Large intestine (tissue), 3 donors: ENCODE data around the gene KPNA6. TPM values are rescaled to one million over a fixed set of nuclear protein-coding genes. Genes with fewer than 3 reads are reported as not detected.
"Not testable (repeated sequence)": the region's sequence is repeated elsewhere in the genome, so short reads cannot be mapped to it uniquely, and the experiment has no call there.

Experiments
- DNase-seq, 2 donors: peaks; one replicate each; pipeline versions ENCODE4 v3.0.0 to v3.0.0-alpha.2; 2013
- H3K27ac ChIP-seq: one replicate; pipeline ENCODE4 v1.5.1; 2013; ENCODE audit warnings: low read length
- H3K27me3 ChIP-seq: 2 replicates; pipeline ENCODE4 v1.6.1; 2013; ENCODE audit warnings: low read length; ENCODE audit not compliant: control insufficient read depth, insufficient read depth
- H3K36me3 ChIP-seq: 2 replicates; pipeline ENCODE4 v1.6.1; 2013; ENCODE audit warnings: low read length; ENCODE audit not compliant: control insufficient read depth, insufficient read depth
- H3K4me1 ChIP-seq: one replicate; pipeline ENCODE4 v1.6.1; 2013; ENCODE audit warnings: low read length; ENCODE audit not compliant: control insufficient read depth, insufficient read depth
- H3K4me3 ChIP-seq: one replicate; pipeline ENCODE4 v1.5.1; 2013; ENCODE audit warnings: low read length
- H3K9me3 ChIP-seq: one replicate; pipeline ENCODE4 v1.6.1; 2013; ENCODE audit warnings: mild to moderate bottlenecking, low read depth, low read length, moderate library complexity; ENCODE audit not compliant: control insufficient read depth
- WGBS: methylation state at CpG from one replicate; pipeline ENCODE4 v1.1.5; 2013; ENCODE audit warnings: low lambda C conversion rate; ENCODE audit not compliant: insufficient coverage; 5-methylcytosine and 5-hydroxymethylcytosine counted together
- polyA plus RNA-seq: library from polyadenylated mRNA; unstranded; fragments of 120-200 nt; gene quantifications from one replicate; pipeline ENCODE4 v1.2.1, GENCODE V29; 2013

Gene KPNA6
- polyA plus RNA-seq, 1 donor = 25.3 TPM

GRCh38 chr1:32100359-32100758 lies 7.5 kb upstream of the KPNA6 start:
- WGBS = no CpG with 5 or more reads among the region's 10 CpGs
- H3K36me3 ChIP-seq = peaks cover 33% of the 10 kb centered on the region

GRCh38 chr1:32100807-32101708 lies 6.8 kb upstream of the KPNA6 start:
- WGBS = no CpG with 5 or more reads among the region's 9 CpGs
- H3K27me3 ChIP-seq = no peaks in the 10 kb centered on the region
- no peaks in the 10 kb centered on the region for H3K9me3 ChIP-seq
- H3K4me3 ChIP-seq = no peak overlapping the region
- DNase-seq = peak; percentile 21 to 59
- H3K4me1 ChIP-seq = peaks cover 9% of the 10 kb centered on the region
- H3K27ac ChIP-seq = no peak overlapping the region
- H3K36me3 ChIP-seq = peaks cover 26% of the 10 kb centered on the region

More at GRCh38 chr1:32100359-32100758, 7.5 kb upstream of the KPNA6 start:
- Histone ChIP-seq H3K27me3 (no peaks in the 10 kb centered on the region), H3K9me3 (no peaks in the 10 kb centered on the region), H3K4me1 (peaks cover 9% of the 10 kb centered on the region), H3K27ac (no peak overlapping the region), H3K4me3 (no peak overlapping the region)
- DNase-seq = no peak

GRCh38 chr1:32104127-32104526 lies 3.7 kb upstream of the KPNA6 start:
- no peak overlapping the region for H3K27ac ChIP-seq
- no CpG with 5 or more reads among the region's 4 CpGs for WGBS
- H3K27me3 ChIP-seq = no peaks in the 10 kb centered on the region
- H3K4me3 ChIP-seq = no peak overlapping the region
- peaks cover 9% of the 10 kb centered on the region for H3K4me1 ChIP-seq
- peak in 1 of 2 donors; percentile 26 for DNase-seq
- H3K36me3 ChIP-seq = peaks cover 15% of the 10 kb centered on the region
- no peaks in the 10 kb centered on the region for H3K9me3 ChIP-seq

GRCh38 chr1:32105338-32105737 lies 2.5 kb upstream of the KPNA6 start:
- no peak overlapping the region for H3K27ac ChIP-seq
- no peaks in the 10 kb centered on the region for H3K9me3 ChIP-seq
- no peak overlapping the region for H3K4me3 ChIP-seq
- no peaks in the 10 kb centered on the region for H3K27me3 ChIP-seq
- H3K4me1 ChIP-seq = peaks cover 9% of the 10 kb centered on the region
- peaks cover 10% of the 10 kb centered on the region for H3K36me3 ChIP-seq
- no peak for DNase-seq
- WGBS = no CpG with 5 or more reads among the region's 1 CpG

- no peak overlapping the region for H3K4me3 ChIP-seq
- no CpG with 5 or more reads among the region's 9 CpGs for whole genome bisulfite sequencing
- H3K27ac ChIP-seq = no peak overlapping the region
Observed at GRCh38 chr1:32106663-32107275, 1.1 kb upstream of the KPNA6 start.

GRCh38 chr1:32111040-32111623 lies 3.3 kb downstream of the KPNA6 start:
- no peak for DNase-seq
- no CpG with 5 or more reads among the region's 2 CpGs for WGBS
- Histone ChIP-seq H3K9me3 (no peaks in the 10 kb centered on the region), H3K4me3 (no peak overlapping the region), H3K36me3 (peaks cover 2% of the 10 kb centered on the region), H3K27me3 (no peaks in the 10 kb centered on the region), H3K27ac (no peak overlapping the region), H3K4me1 (no peaks in the 10 kb centered on the region)

More at GRCh38 chr1:32106663-32107275, 1.1 kb upstream of the KPNA6 start:
- Histone ChIP-seq H3K36me3 (peaks cover 8% of the 10 kb centered on the region), H3K27me3 (no peaks in the 10 kb centered on the region), H3K4me1 (peaks cover 3% of the 10 kb centered on the region), H3K9me3 (no peaks in the 10 kb centered on the region)
- DNase-seq = no peak

GRCh38 chr1:32111789-32112188 lies 3.9 kb downstream of the KPNA6 start:
- H3K4me3 ChIP-seq = no peak overlapping the region
- H3K4me1 ChIP-seq = peaks cover 3% of the 10 kb centered on the region
- no peak for DNase-seq
- no peaks in the 10 kb centered on the region for H3K9me3 ChIP-seq
- H3K36me3 ChIP-seq = peaks cover 4% of the 10 kb centered on the region
- H3K27me3 ChIP-seq = no peaks in the 10 kb centered on the region
- H3K27ac ChIP-seq = no peak overlapping the region

GRCh38 chr1:32112806-32113375 lies 5.0 kb downstream of the KPNA6 start:
- peaks cover 3% of the 10 kb centered on the region for H3K4me1 ChIP-seq
- H3K27me3 ChIP-seq = no peaks in the 10 kb centered on the region
- no peak for DNase-seq
- peaks cover 4% of the 10 kb centered on the region for H3K36me3 ChIP-seq
- no peak overlapping the region for H3K27ac ChIP-seq
- H3K4me3 ChIP-seq = no peak overlapping the region
- H3K9me3 ChIP-seq = no peaks in the 10 kb centered on the region
- no CpG with 5 or more reads among the region's 5 CpGs for WGBS

- WGBS = no CpG with 5 or more reads among the region's 4 CpGs
- not testable (repeated sequence) for H3K4me3 ChIP-seq, H3K36me3 ChIP-seq, H3K4me1 ChIP-seq, H3K27me3 ChIP-seq, H3K9me3 ChIP-seq, H3K27ac ChIP-seq, DNase-seq
Observed at GRCh38 chr1:32113436-32113835, 5.6 kb downstream of the KPNA6 start.

GRCh38 chr1:32114420-32114819 lies 6.6 kb downstream of the KPNA6 start:
- no CpG with 5 or more reads among the region's 2 CpGs for WGBS
- Histone ChIP-seq H3K4me1 (peaks cover 3% of the 10 kb centered on the region), H3K36me3 (peaks cover 4% of the 10 kb centered on the region)

More at GRCh38 chr1:32114420-32114819, 6.6 kb downstream of the KPNA6 start:
- no peak for DNase-seq
- Histone ChIP-seq H3K27ac (no peak overlapping the region), H3K4me3 (no peak overlapping the region), H3K27me3 (no peaks in the 10 kb centered on the region), H3K9me3 (no peaks in the 10 kb centered on the region)
